Fibroblast of lung (primary cell): Measurements from ENCODE around the gene LCLAT1. TPM values are rescaled to one million over a fixed set of nuclear protein-coding genes. Genes with fewer than 3 reads are reported as not detected.
A peak's percentile ranks its signal among the peaks of the same experiment; 100 is the strongest.

Source experiments
- DNase-seq, 2 donors: peaks; one replicate each; pipeline versions ENCODE4 v3.0.0 to v3.0.0-alpha.2; 2010; ENCODE audit warnings: low read depth in 2 of 2
- H2AFZ ChIP-seq: 2 replicates; pipeline ENCODE4 v1.5.1; 2012; ENCODE audit warnings: low read length, control low read depth, inconsistent platforms
- H3K27ac ChIP-seq: 2 replicates; pipeline ENCODE4 v1.5.1; 2011; ENCODE audit warnings: low read length, control low read depth; ENCODE audit not compliant: insufficient read depth
- H3K27me3 ChIP-seq: 2 replicates; pipeline ENCODE4 v1.5.1; 2011; ENCODE audit warnings: mild to moderate bottlenecking, low read length; ENCODE audit not compliant: control insufficient read depth, insufficient read depth
- H3K36me3 ChIP-seq: 2 replicates; pipeline ENCODE4 v1.5.1; 2011; ENCODE audit warnings: low read length; ENCODE audit not compliant: control insufficient read depth, insufficient read depth
- H3K4me1 ChIP-seq: 2 replicates; pipeline ENCODE4 v1.5.1; 2011; ENCODE audit warnings: low read length; ENCODE audit not compliant: control insufficient read depth, insufficient read depth; ENCODE audit errors: extremely low read depth
- H3K4me2 ChIP-seq: 2 replicates; pipeline ENCODE4 v1.5.1; 2011; ENCODE audit warnings: low read length, control low read depth; ENCODE audit not compliant: insufficient read depth; ENCODE audit errors: extremely low read depth
- H3K4me3 ChIP-seq, 4 experiments: fragments of 200-600 bp in 1 of 4; sonication (generic) in 1 of 4; replicated peaks in 1 of 4; 2 replicates each; pipeline ENCODE4 v1.5.1; 2011 to 2016; ENCODE audit warnings: low read length in 4 of 4, low read depth in 3 of 4, mild to moderate bottlenecking in 3 of 4, control low read depth in 2 of 4, inconsistent platforms in 1 of 4, mixed read lengths in 1 of 4; ENCODE audit not compliant: insufficient read depth in 1 of 4; ENCODE audit errors: control extremely low read depth in 1 of 4
- H3K79me2 ChIP-seq: 2 replicates; pipeline ENCODE4 v1.5.1; 2012; ENCODE audit warnings: mild to moderate bottlenecking, low read length, inconsistent platforms; ENCODE audit not compliant: control insufficient read depth, insufficient read depth
- H3K9ac ChIP-seq: 2 replicates; pipeline ENCODE4 v1.5.1; 2011; ENCODE audit warnings: mild to moderate bottlenecking, low read length, control low read depth; ENCODE audit not compliant: insufficient read depth
- H3K9me3 ChIP-seq: 2 replicates; pipeline ENCODE4 v1.5.1; 2012; ENCODE audit warnings: low read depth, low read length; ENCODE audit not compliant: control insufficient read depth, insufficient read depth
- H4K20me1 ChIP-seq: 2 replicates; pipeline ENCODE4 v1.5.1; 2011; ENCODE audit warnings: low read length; ENCODE audit not compliant: control insufficient read depth, insufficient read depth; ENCODE audit errors: extremely low read depth
- EZH2 ChIP-seq: IDR thresholded peaks from 2 replicates; pipeline ENCODE4 v1.5.1; 2012; ENCODE audit warnings: low read length, control low read depth, mild to moderate bottlenecking; ENCODE audit errors: missing control alignments
- polyA plus RNA-seq, 2 donors: library from polyadenylated mRNA; depleted of rRNA in 1 of 2; stranded (reverse) in 1 of 2; unstranded in 1 of 2; fragments of >200 nt; gene quantifications; 2 replicates each; pipeline ENCODE4 v1.2.1, GENCODE V29; 2011 to 2012; ENCODE audit warnings: missing spikeins in 1 of 2
- total RNA-seq: library from RNA; depleted of rRNA; stranded (reverse); fragments of >200 nt; gene quantifications from 2 replicates; pipeline ENCODE4 v1.2.1, GENCODE V29; 2014
- TF ChIP-seq, protein P1 (sequence below), 2 donors: IDR thresholded peaks in 1 of 2; conservative IDR thresholded peaks in 1 of 2; 1 replicate in 1 of 2; 2 replicates in 1 of 2; pipeline ENCODE4 v1.5.1; 2011 to 2012; ENCODE audit warnings: low read length in 2 of 2, control low read depth in 1 of 2, inconsistent platforms in 1 of 2, low read depth in 1 of 2, mild to moderate bottlenecking in 1 of 2

The LCLAT1 gene
- total and polyA plus RNA-seq, 2 donors (not counting 1 experiment from before 2014, with no cell fraction given) = 43.3 to 45.9 TPM

DNA sequence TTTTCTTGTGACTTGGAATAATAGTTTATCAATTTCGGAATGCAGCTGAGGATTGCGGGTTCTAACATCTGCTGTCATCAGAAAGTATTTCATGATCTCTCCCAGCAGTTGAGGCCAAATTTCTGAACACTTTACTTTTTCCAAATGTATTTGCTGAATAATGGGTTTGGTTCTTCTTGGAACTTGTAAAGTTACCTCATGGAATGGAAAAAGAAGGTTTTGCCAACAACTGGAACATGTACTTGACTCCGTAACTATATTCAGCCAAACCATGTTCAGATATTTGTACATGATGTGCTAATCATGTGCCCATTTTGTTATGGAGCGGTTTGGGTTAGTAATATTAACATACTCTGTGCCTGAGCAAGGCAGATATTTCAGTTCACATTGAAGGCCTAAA lies 119.6 kb downstream of the LCLAT1 start:
- no peak overlapping the region for H3K4me3 ChIP-seq
- H3K4me2 ChIP-seq = peak overlapping the region; percentile 54
- no peaks in the 10 kb centered on the region for H4K20me1 ChIP-seq
- no peaks in the 10 kb centered on the region for H3K27me3 ChIP-seq
- no peak overlapping the region for H2AFZ ChIP-seq
- no peak overlapping the region for H3K27ac ChIP-seq
- no peaks in the 10 kb centered on the region for H3K36me3 ChIP-seq
- H3K79me2 ChIP-seq = no peaks in the 10 kb centered on the region
- no peak for TF ChIP-seq EZH2
- TF ChIP-seq, protein P1, sequence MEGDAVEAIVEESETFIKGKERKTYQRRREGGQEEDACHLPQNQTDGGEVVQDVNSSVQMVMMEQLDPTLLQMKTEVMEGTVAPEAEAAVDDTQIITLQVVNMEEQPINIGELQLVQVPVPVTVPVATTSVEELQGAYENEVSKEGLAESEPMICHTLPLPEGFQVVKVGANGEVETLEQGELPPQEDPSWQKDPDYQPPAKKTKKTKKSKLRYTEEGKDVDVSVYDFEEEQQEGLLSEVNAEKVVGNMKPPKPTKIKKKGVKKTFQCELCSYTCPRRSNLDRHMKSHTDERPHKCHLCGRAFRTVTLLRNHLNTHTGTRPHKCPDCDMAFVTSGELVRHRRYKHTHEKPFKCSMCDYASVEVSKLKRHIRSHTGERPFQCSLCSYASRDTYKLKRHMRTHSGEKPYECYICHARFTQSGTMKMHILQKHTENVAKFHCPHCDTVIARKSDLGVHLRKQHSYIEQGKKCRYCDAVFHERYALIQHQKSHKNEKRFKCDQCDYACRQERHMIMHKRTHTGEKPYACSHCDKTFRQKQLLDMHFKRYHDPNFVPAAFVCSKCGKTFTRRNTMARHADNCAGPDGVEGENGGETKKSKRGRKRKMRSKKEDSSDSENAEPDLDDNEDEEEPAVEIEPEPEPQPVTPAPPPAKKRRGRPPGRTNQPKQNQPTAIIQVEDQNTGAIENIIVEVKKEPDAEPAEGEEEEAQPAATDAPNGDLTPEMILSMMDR (conservative IDR thresholded peaks at IDR 0.05 in 1 of 2, IDR thresholded peaks at IDR 0.05 in 1 of 2; ENCODE audit: low read depth in 1 of 2, low read length in 2 of 2) = no peak
- peak in 1 of 2 donors; percentile 8 for DNase-seq
- H3K4me1 ChIP-seq = peaks cover 7% of the 10 kb centered on the region
- no peaks in the 10 kb centered on the region for H3K9me3 ChIP-seq
- no peak overlapping the region for H3K9ac ChIP-seq

- Histone ChIP-seq H2AFZ (no peak overlapping the region), H3K36me3 (no peaks in the 10 kb centered on the region), H3K9ac (no peak overlapping the region), H3K4me3 (no peak overlapping the region), H3K4me2 (no peak overlapping the region), H4K20me1 (no peaks in the 10 kb centered on the region), H3K4me1 (peaks cover 7% of the 10 kb centered on the region), H3K9me3 (no peaks in the 10 kb centered on the region), H3K27ac (no peak overlapping the region), H3K27me3 (no peaks in the 10 kb centered on the region), H3K79me2 (no peaks in the 10 kb centered on the region)
- no peak for TF ChIP-seq EZH2
- TF ChIP-seq, protein P1 (conservative IDR thresholded peaks at IDR 0.05 in 1 of 2, IDR thresholded peaks at IDR 0.05 in 1 of 2; ENCODE audit: low read depth in 1 of 2, low read length in 2 of 2) = no peak
- DNase-seq = no peak
Observed at GRCh38 chr2:30567317-30567716, 120.3 kb downstream of the LCLAT1 start.

- peak; percentile 14 to 51 for DNase-seq
- Histone ChIP-seq H4K20me1 (no peaks in the 10 kb centered on the region), H2AFZ (no peak overlapping the region), H3K27me3 (no peaks in the 10 kb centered on the region), H3K4me1 (peaks cover 7% of the 10 kb centered on the region), H3K9me3 (no peaks in the 10 kb centered on the region), H3K9ac (no peak overlapping the region), H3K79me2 (no peaks in the 10 kb centered on the region), H3K4me3 (no peak overlapping the region), H3K36me3 (no peaks in the 10 kb centered on the region), H3K4me2 (no peak overlapping the region), H3K27ac (no peak overlapping the region)
- TF ChIP-seq, protein P1 (conservative IDR thresholded peaks at IDR 0.05 in 1 of 2, IDR thresholded peaks at IDR 0.05 in 1 of 2; ENCODE audit: low read depth in 1 of 2, low read length in 2 of 2) = no peak
- no peak for TF ChIP-seq EZH2
Observed at GRCh38 chr2:30569946-30570345, 122.9 kb downstream of the LCLAT1 start.
